WERI-Rb-1 (cell line): ENCODE results near the gene C4BPB.

Experiments used
- DNase-seq: peaks from one replicate; pipeline ENCODE4 v3.0.0-alpha.2; 2020
- H3K27ac ChIP-seq: fragments of 250-450 bp; sonication (Bioruptor Pico); 2 replicates; pipeline ENCODE4 v1.5.1; 2020; ENCODE audit warnings: mild to moderate bottlenecking, moderate library complexity
- H3K27me3 ChIP-seq: fragments of 250-450 bp; sonication (Bioruptor Pico); 2 replicates; pipeline ENCODE4 v1.5.1; 2021; ENCODE audit warnings: mild to moderate bottlenecking, low read depth, moderate library complexity; ENCODE audit not compliant: insufficient read depth, severe bottlenecking
- H3K36me3 ChIP-seq: fragments of 250-450 bp; sonication (Bioruptor Pico); 2 replicates; pipeline ENCODE4 v1.5.1; 2020; ENCODE audit warnings: mild to moderate bottlenecking, moderate library complexity
- H3K4me3 ChIP-seq: 2 replicates; pipeline ENCODE4 v1.5.1; 2011; ENCODE audit warnings: low read depth, mild to moderate bottlenecking, control low read depth, low read length
- H3K9me3 ChIP-seq: fragments of 250-450 bp; sonication (Bioruptor Pico); 2 replicates; pipeline ENCODE4 v1.5.1; 2021; ENCODE audit warnings: mild to moderate bottlenecking, moderate library complexity; ENCODE audit not compliant: severe bottlenecking
- TF ChIP-seq, protein P1 (sequence below): IDR thresholded peaks from 2 replicates; pipeline ENCODE4 v1.5.1; 2011; ENCODE audit warnings: low read depth, mild to moderate bottlenecking, control low read depth, inconsistent platforms, low read length

C4BPB gene

DNA sequence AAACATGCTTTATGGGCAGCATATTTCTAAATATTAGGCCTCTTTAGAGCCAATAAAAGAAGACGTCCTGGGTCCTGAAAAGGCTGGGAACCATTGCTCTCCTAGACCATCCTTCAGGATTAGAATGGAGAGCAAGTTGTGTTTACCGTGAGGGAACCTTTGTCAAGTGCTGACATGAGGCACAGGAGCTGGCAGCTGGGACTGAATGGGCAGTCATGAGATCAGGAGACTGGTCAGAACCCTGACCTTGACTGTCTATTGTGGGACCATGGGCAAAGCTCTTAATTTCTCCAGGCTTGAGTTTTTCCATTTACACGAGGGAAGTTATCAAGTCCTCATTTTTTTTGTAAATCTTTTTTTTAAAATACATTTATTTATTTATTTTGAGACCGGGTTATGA lies 30.4 kb upstream of the C4BPB start:
- TF ChIP-seq, protein P1, sequence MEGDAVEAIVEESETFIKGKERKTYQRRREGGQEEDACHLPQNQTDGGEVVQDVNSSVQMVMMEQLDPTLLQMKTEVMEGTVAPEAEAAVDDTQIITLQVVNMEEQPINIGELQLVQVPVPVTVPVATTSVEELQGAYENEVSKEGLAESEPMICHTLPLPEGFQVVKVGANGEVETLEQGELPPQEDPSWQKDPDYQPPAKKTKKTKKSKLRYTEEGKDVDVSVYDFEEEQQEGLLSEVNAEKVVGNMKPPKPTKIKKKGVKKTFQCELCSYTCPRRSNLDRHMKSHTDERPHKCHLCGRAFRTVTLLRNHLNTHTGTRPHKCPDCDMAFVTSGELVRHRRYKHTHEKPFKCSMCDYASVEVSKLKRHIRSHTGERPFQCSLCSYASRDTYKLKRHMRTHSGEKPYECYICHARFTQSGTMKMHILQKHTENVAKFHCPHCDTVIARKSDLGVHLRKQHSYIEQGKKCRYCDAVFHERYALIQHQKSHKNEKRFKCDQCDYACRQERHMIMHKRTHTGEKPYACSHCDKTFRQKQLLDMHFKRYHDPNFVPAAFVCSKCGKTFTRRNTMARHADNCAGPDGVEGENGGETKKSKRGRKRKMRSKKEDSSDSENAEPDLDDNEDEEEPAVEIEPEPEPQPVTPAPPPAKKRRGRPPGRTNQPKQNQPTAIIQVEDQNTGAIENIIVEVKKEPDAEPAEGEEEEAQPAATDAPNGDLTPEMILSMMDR = no peak
- peaks cover 14% of the 10 kb centered on the region for H3K9me3 ChIP-seq
- DNase-seq = no peak
- no peaks in the 10 kb centered on the region for H3K36me3 ChIP-seq
- no peak overlapping the region for H3K4me3 ChIP-seq
- no peak overlapping the region for H3K27ac ChIP-seq
- H3K27me3 ChIP-seq = peaks cover 91% of the 10 kb centered on the region

DNA sequence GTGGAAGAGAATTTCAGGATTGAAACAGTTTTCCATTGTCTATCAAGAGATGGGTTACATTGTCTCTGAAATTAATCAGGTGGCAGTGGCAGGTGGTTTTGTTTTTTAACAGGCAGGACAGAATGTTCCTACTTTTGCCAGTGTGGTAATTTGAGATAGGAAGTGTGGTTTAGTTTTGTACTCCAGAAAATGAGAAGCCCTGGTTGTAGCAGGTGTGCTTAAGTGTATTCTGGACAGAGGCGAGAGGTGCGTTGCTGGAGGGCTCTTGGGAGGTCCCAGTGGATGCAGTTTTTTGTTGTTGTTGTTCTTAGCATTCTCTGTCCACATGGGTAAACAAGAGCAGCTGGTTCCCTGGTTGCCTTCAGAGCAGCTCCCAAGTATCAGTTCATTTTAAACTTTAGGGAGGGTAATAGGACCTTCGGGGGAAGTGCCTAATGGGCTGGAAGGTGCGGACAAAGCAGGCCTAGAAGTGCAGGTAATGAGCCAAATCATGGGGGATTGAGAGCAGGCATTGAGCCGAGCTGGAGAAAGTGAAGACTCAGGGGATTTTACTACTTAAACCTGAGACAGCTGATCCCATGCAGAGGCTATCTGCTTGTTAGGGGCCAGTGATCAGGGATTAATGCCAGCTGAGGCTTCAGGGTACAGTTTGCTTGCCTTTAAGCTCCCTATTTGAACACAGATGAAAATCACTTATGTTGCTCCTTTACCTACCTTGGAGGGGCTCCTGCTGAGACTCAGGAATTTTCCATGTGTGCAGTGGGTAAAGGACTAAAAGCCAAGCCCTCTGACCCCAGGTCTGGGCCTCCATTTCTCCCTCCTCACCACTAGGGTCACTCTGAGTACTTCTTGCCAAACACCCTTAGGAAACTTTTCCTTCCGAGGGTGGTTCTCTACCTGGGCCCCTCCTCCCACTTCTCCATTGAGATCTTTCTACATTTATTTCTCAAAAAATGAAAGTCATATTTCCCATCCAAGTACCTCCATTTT lies 29.5 kb upstream of the C4BPB start:
- Histone ChIP-seq H3K27ac (no peak overlapping the region), H3K4me3 (no peak overlapping the region), H3K9me3 (peaks cover 7% of the 10 kb centered on the region), H3K36me3 (no peaks in the 10 kb centered on the region), H3K27me3 (peaks cover 91% of the 10 kb centered on the region)
- TF ChIP-seq, protein P1 = peak; percentile 48
- DNase-seq = peak; percentile 67

DNA sequence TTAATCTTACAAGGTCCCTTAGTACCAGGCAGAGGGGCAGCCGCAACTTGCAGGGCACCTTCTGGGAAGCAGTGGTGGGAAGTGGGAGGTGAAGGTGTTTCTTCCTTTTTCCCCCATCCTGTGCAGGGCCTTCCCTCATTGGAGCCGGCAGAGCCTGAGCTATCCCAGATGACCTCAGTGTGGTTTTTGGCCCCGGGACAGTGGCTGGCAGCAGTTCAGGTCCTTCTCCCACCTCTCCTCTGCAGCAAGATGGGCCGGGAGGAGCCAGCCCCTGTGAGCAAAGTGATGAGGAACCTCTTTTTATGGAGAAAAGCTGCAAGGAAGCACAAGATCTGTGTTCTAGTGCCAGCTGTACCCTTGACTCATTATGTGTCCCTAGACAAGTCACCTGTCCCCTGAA lies 28.8 kb upstream of the C4BPB start:
- no peak for DNase-seq

GRCh38 chr1:207060596-207060995 lies 28.1 kb upstream of the C4BPB start:
- Histone ChIP-seq H3K27me3 (peaks cover 91% of the 10 kb centered on the region), H3K4me3 (no peak overlapping the region), H3K36me3 (no peaks in the 10 kb centered on the region), H3K9me3 (peaks cover 5% of the 10 kb centered on the region), H3K27ac (no peak overlapping the region)
- TF ChIP-seq, protein P1 = no peak
- DNase-seq = no peak

More for the DNA sequence above, 28.8 kb upstream of the C4BPB start:
- Histone ChIP-seq H3K9me3 (peaks cover 5% of the 10 kb centered on the region), H3K27ac (no peak overlapping the region), H3K4me3 (no peak overlapping the region), H3K27me3 (peaks cover 91% of the 10 kb centered on the region), H3K36me3 (no peaks in the 10 kb centered on the region)
- TF ChIP-seq, protein P1 = no peak

DNA sequence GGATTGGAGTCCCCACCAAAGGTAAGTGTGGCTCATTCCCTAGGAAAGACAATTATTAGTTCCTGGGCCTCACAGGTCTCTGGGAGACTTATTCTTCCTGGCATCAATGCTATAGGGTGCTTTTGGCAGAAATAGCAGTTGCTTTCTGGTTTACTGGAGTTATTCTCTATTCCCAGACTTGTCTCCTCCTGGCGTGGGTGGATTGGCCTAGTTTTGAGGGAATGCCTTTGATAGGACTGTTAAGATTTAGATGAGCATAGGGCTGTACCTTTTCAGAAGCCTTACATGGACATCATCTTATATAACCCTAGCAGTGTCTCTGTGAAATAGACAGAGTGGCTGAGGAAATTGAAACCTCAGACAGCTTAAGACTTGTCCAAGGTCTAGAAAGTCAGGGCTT lies 26.6 kb upstream of the C4BPB start:
- H3K36me3 ChIP-seq = no peaks in the 10 kb centered on the region
- H3K9me3 ChIP-seq = peaks cover 5% of the 10 kb centered on the region
- H3K4me3 ChIP-seq = no peak overlapping the region
- no peak overlapping the region for H3K27ac ChIP-seq
- no peak for DNase-seq
- peaks cover 91% of the 10 kb centered on the region for H3K27me3 ChIP-seq
- TF ChIP-seq, protein P1 = no peak
